Uterus (tissue), 2 donors: ENCODE data around the gene LKAAEAR1.

Source experiments
- CTCF ChIP-seq, 4 experiments: fragments of 200-600 bp in 2 of 4; fragments of 450-650 bp in 2 of 4; sonication (generic) in 2 of 4; IDR thresholded peaks; one replicate each; pipeline ENCODE4 v1.5.1; 2016 to 2019; ENCODE audit warnings: antibody characterized with exemption in 4 of 4, mild to moderate bottlenecking in 2 of 4, moderate library complexity in 1 of 4
- POLR2A ChIP-seq, 2 donors: fragments of 450-650 bp; IDR thresholded peaks; one replicate each; pipeline ENCODE4 v1.6.1; 2016; ENCODE audit warnings: antibody characterized with exemption in 2 of 2, mild to moderate bottlenecking in 1 of 2, moderate library complexity in 1 of 2

- TF ChIP-seq CTCF (IDR thresholded peaks at IDR 0.05) (no peak), POLR2A (IDR thresholded peaks at IDR 0.05) (no peak)
Observed at GRCh38 chr20:64108731-64109681, 24.8 kb upstream of the LKAAEAR1 start.
